Measurements from ENCODE around the gene MANEA. TPM values are rescaled to one million over a fixed set of nuclear protein-coding genes. Genes with fewer than 3 reads are reported as not detected.
A peak's percentile ranks its signal among the peaks of the same experiment; 100 is the strongest.

MANEA gene
- total and polyA plus RNA-seq, 2 of the 13 experiments (the other 11 are each of a cell fraction or from before 2014, with no cell fraction given): 10.0 to 10.9 TPM

GRCh38 chr6:95576998-95577303, 384 bp upstream of the MANEA start:
- TF ChIP-seq ZNF24 (IDR thresholded peaks at IDR 0.05): no peak
- 0 out of 2 replicates have a peak, but pooled peaks have one; percentile 19 for TF ChIP-seq SIN3A (IDR thresholded peaks at IDR 0.05; ENCODE audit: borderline replicate concordance, low read depth, low read length)
- 0 out of 2 replicates have a peak, but pooled peaks have one; percentile 20 for TF ChIP-seq GATAD2A (CRISPR knock-in tag; IDR thresholded peaks at IDR 0.05)
- TF ChIP-seq, protein P1, sequence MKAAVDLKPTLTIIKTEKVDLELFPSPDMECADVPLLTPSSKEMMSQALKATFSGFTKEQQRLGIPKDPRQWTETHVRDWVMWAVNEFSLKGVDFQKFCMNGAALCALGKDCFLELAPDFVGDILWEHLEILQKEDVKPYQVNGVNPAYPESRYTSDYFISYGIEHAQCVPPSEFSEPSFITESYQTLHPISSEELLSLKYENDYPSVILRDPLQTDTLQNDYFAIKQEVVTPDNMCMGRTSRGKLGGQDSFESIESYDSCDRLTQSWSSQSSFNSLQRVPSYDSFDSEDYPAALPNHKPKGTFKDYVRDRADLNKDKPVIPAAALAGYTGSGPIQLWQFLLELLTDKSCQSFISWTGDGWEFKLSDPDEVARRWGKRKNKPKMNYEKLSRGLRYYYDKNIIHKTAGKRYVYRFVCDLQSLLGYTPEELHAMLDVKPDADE (CRISPR knock-in tag; IDR thresholded peaks at IDR 0.05): 0 out of 2 replicates have a peak, but pooled peaks have one; percentile 1
- TF ChIP-seq KLF11 (CRISPR knock-in tag; IDR thresholded peaks at IDR 0.05): 0 out of 2 replicates have a peak, but pooled peaks have one; percentile 14
- no peak for TF ChIP-seq SALL2 (CRISPR knock-in tag; IDR thresholded peaks at IDR 0.05)
- TF ChIP-seq ZBTB43 (CRISPR knock-in tag; conservative IDR thresholded peaks at IDR 0.05): no peak
- no peak for TF ChIP-seq ZNF253 (CRISPR knock-in tag; IDR thresholded peaks at IDR 0.05; ENCODE audit: borderline replicate concordance)
- TF ChIP-seq PBX2 (CRISPR knock-in tag; IDR thresholded peaks at IDR 0.05): no peak
- 0 out of 2 replicates have a peak, but pooled peaks have one; percentile 16 for TF ChIP-seq HDAC2 (CRISPR knock-in tag; IDR thresholded peaks at IDR 0.05)
- no peak for TF ChIP-seq DDIT3 (CRISPR knock-in tag; IDR thresholded peaks at IDR 0.05)
- no peak for TF ChIP-seq ZMYM3 (CRISPR knock-in tag; IDR thresholded peaks at IDR 0.05)
- no peak for TF ChIP-seq ATF6 (CRISPR knock-in tag; conservative IDR thresholded peaks at IDR 0.05)
- no peak for TF ChIP-seq ZBTB8A (CRISPR knock-in tag; IDR thresholded peaks at IDR 0.05; ENCODE audit: borderline replicate concordance, low read depth)
- TF ChIP-seq ZNF121 (CRISPR knock-in tag; IDR thresholded peaks at IDR 0.05): no peak
- TF ChIP-seq MBD4 (IDR thresholded peaks at IDR 0.05; ENCODE audit: borderline replicate concordance, low read length): 0 out of 2 replicates have a peak, but pooled peaks have one; percentile 47
- TF ChIP-seq FLYWCH1 (CRISPR knock-in tag; IDR thresholded peaks at IDR 0.05): no peak
- TF ChIP-seq ZNF20 (CRISPR knock-in tag; IDR thresholded peaks at IDR 0.05): no peak
- no peak for TF ChIP-seq EP300 (IDR thresholded peaks at IDR 0.05; ENCODE audit: low read depth in 2 of 2, low read length in 2 of 2)
- no peak for TF ChIP-seq EP300 (CRISPR knock-in tag; IDR thresholded peaks at IDR 0.05; ENCODE audit: borderline replicate concordance)
- no peak for TF ChIP-seq ZNF124 (CRISPR knock-in tag; IDR thresholded peaks at IDR 0.05)
- ChIA-PET CTCF (ENCODE audit: low intra/inter-chr PET ratio, low total read pairs) (no interaction called here), POLR2A (no interaction called here)
- Histone ChIP-seq H3K27ac (ENCODE audit: extremely low read length, insufficient read depth, low read length) (peak overlapping the region; percentile 83), H3K36me3 (replicated peaks in 1 of 2; ENCODE audit: control insufficient read depth in 1 of 2, insufficient read depth in 2 of 2, low read length in 2 of 2) (no peaks in the 10 kb centered on the region), H3K79me2 (ENCODE audit: insufficient read depth, low read length) (peaks cover 30% of the 10 kb centered on the region), H3K9ac (ENCODE audit: insufficient read depth, low read depth, low read length) (peak overlapping the region; percentile 78), H3K4me3 (replicated peaks in 1 of 3; ENCODE audit: insufficient read depth in 1 of 3, low read depth in 2 of 3, low read length in 3 of 3) (peak overlapping the region; percentile 73 to 99 (median 78)), H3K27me3 (ENCODE audit: control insufficient read depth in 1 of 2, insufficient read depth in 2 of 2, low read length in 2 of 2) (no peaks in the 10 kb centered on the region; a peak in 1 of 5 replicates), H3K4me2 (ENCODE audit: low read depth, low read length) (peak overlapping the region; percentile 79), H3K4me1 (ENCODE audit: insufficient read depth, low read length) (peaks cover 35% of the 10 kb centered on the region), H3K9me3 (ENCODE audit: low read length) (no peaks in the 10 kb centered on the region), H2AFZ (ENCODE audit: low read length) (peak overlapping the region; percentile 80), H4K20me1 (ENCODE audit: insufficient read depth, low read length) (no peaks in the 10 kb centered on the region)
- DNase-seq (ENCODE audit: low spot score) (no peak), ATAC-seq (no peak), FAIRE-seq (no peak)
- TSS peak; percentile 57 for BruUV-seq (replicated peaks)
- intact Hi-C loops (cut with micrococcal nuclease; ENCODE audit: unreplicated experiment) (loop anchor here (5.0 kb wide), 1 partner anchor 240 kb away; no protein-coding TSS in a partner anchor), in situ Hi-C loops (cut with HindIII; ENCODE audit: extremely low pct_ligation_motif_present, low pct_unique_long_range_greater_than_20kb) (loop anchor here (25.0 kb wide), 1 partner anchor 285 kb away; no protein-coding TSS in a partner anchor)
- 2% methylated on average over 3 of the region's 3 CpGs for WGBS (ENCODE audit: low lambda C conversion rate)

All from HepG2 (cell line).